Liver (tissue), 9 donors: ENCODE results near the gene GVQW3. TPM values are rescaled to one million over a fixed set of nuclear protein-coding genes. Genes with fewer than 3 reads are reported as not detected.

Experiments
- DNase-seq: peaks from one replicate; pipeline ENCODE4 v3.0.0-alpha.2; 2017; ENCODE audit warnings: low spot score
- H3K27ac ChIP-seq, 2 donors: one replicate each; pipeline ENCODE4 v1.7.0; 2013; ENCODE audit warnings: inconsistent platforms in 2 of 2, low read length in 2 of 2, control low read depth in 1 of 2, low read depth in 1 of 2, mild to moderate bottlenecking in 1 of 2
- H3K27me3 ChIP-seq, 4 donors: one replicate each; pipeline versions ENCODE4 v1.6.1 to v1.7.0; 2013; ENCODE audit warnings: low read length in 3 of 4, inconsistent platforms in 1 of 4, mild to moderate bottlenecking in 1 of 4, moderate library complexity in 1 of 4; ENCODE audit not compliant: control insufficient read depth in 4 of 4, insufficient read depth in 4 of 4
- H3K36me3 ChIP-seq, 4 donors: one replicate each; pipeline versions ENCODE4 v1.6.1 to v1.7.0; 2013; ENCODE audit warnings: low read length in 3 of 4, mild to moderate bottlenecking in 3 of 4, low read depth in 1 of 4, moderate library complexity in 1 of 4; ENCODE audit not compliant: control insufficient read depth in 4 of 4, insufficient read depth in 3 of 4
- H3K4me1 ChIP-seq, 4 donors: one replicate each; pipeline versions ENCODE4 v1.6.1 to v1.7.0; 2013; ENCODE audit warnings: low read length in 3 of 4, mild to moderate bottlenecking in 3 of 4, moderate library complexity in 1 of 4; ENCODE audit not compliant: control insufficient read depth in 4 of 4, insufficient read depth in 4 of 4
- H3K4me3 ChIP-seq, 3 donors: one replicate each; pipeline versions ENCODE4 v1.6.1 to v1.7.0; 2013; ENCODE audit warnings: low read length in 3 of 3, control low read depth in 1 of 3, low read depth in 1 of 3, mild to moderate bottlenecking in 1 of 3
- H3K9ac ChIP-seq, 2 donors: one replicate each; pipeline ENCODE4 v1.7.0; 2013; ENCODE audit warnings: low read length in 2 of 2, mild to moderate bottlenecking in 2 of 2, moderate library complexity in 2 of 2, control low read depth in 1 of 2, low read depth in 1 of 2
- H3K9me3 ChIP-seq, 4 donors: one replicate each; pipeline versions ENCODE4 v1.6.1 to v1.7.0; 2013; ENCODE audit warnings: low read length in 3 of 4; ENCODE audit not compliant: control insufficient read depth in 4 of 4
- ATF3 ChIP-seq: IDR thresholded peaks from 2 replicates; pipeline ENCODE4 v1.6.1; 2016; ENCODE audit warnings: antibody characterized with exemption
- CTCF ChIP-seq: fragments of 150-350 bp; IDR thresholded peaks from 2 replicates; pipeline ENCODE4 v1.5.1; 2017; ENCODE audit warnings: improper control_type of control experiment, low read depth, low read length; ENCODE audit not compliant: missing input control
- EGR1 ChIP-seq, 2 donors: IDR thresholded peaks; 2 replicates each; pipeline ENCODE4 v1.6.1; 2016 to 2018; ENCODE audit warnings: antibody characterized with exemption in 2 of 2, low read depth in 2 of 2
- GABPA ChIP-seq, 2 donors: IDR thresholded peaks in 1 of 2; conservative IDR thresholded peaks in 1 of 2; 2 replicates each; pipeline ENCODE4 v1.6.1; 2016; ENCODE audit warnings: antibody characterized with exemption in 2 of 2, mild to moderate bottlenecking in 1 of 2, moderate library complexity in 1 of 2
- HNF4A ChIP-seq, 2 donors: conservative IDR thresholded peaks; 2 replicates each; pipeline ENCODE4 v1.6.1; 2016; ENCODE audit warnings: antibody characterized with exemption in 2 of 2, mild to moderate bottlenecking in 2 of 2
- HNF4G ChIP-seq: IDR thresholded peaks from 2 replicates; pipeline ENCODE4 v1.6.1; 2016; ENCODE audit warnings: antibody characterized with exemption
- JUND ChIP-seq, 2 donors: IDR thresholded peaks; 2 replicates each; pipeline ENCODE4 v1.6.1; 2016; ENCODE audit warnings: antibody characterized with exemption in 2 of 2
- MAX ChIP-seq: IDR thresholded peaks from 2 replicates; pipeline ENCODE4 v1.6.1; 2016; ENCODE audit warnings: antibody characterized with exemption
- NR2F2 ChIP-seq: IDR thresholded peaks from 2 replicates; pipeline ENCODE4 v1.6.1; 2016; ENCODE audit warnings: antibody characterized with exemption
- RAD21 ChIP-seq, 2 donors: IDR thresholded peaks; 2 replicates each; pipeline ENCODE4 v1.6.1; 2016; ENCODE audit warnings: antibody characterized with exemption in 2 of 2, mild to moderate bottlenecking in 2 of 2
- RXRA ChIP-seq, 2 donors: IDR thresholded peaks; 2 replicates each; pipeline ENCODE4 v1.6.1; 2017 to 2018; ENCODE audit warnings: antibody characterized with exemption in 2 of 2, mild to moderate bottlenecking in 1 of 2
- SP1 ChIP-seq: IDR thresholded peaks from 2 replicates; pipeline ENCODE4 v1.6.1; 2018; ENCODE audit warnings: antibody characterized with exemption, mild to moderate bottlenecking
- TAF1 ChIP-seq: conservative IDR thresholded peaks from 2 replicates; pipeline ENCODE4 v1.6.1; 2016; ENCODE audit warnings: antibody characterized with exemption, mild to moderate bottlenecking
- YY1 ChIP-seq: IDR thresholded peaks from 2 replicates; pipeline ENCODE4 v1.6.1; 2016; ENCODE audit warnings: antibody characterized with exemption, mild to moderate bottlenecking
- ZBTB33 ChIP-seq: IDR thresholded peaks from 2 replicates; pipeline ENCODE4 v1.6.1; 2016; ENCODE audit warnings: antibody characterized with exemption
- WGBS: extraction: QIAGEN DNeasy Blood & Tissue Kit; methylation state at CpG from one replicate; pipeline ENCODE4 v1.1.7; 2013; 5-methylcytosine and 5-hydroxymethylcytosine counted together
- polyA plus RNA-seq, 2 donors: library from polyadenylated mRNA; stranded (reverse) in 1 of 2; unstranded in 1 of 2; fragments of 200-250 nt in 1 of 2; fragments of >200 nt in 1 of 2; fragmentation: Nextera tagmentation in 1 of 2; extraction: Ambion mirVana in 1 of 2; gene quantifications; one replicate each; pipeline versions ENCODE4 v1.2.1 to v1.2.3, GENCODE V29; 2013 to 2015
- total RNA-seq, 2 donors: library from RNA; depleted of rRNA; stranded (reverse); fragments of >200 nt; gene quantifications; one replicate each; pipeline ENCODE4 v1.2.3, GENCODE V29; 2014
- donor health status: healthy.
- donor health status: healthy.
- donor health status: healthy.
- donor health status: healthy.
- donor health status: healthy.

The GVQW3 gene
- total and polyA plus RNA-seq, 4 donors: 0.18 to 1.3 (median 0.65) TPM

GRCh38 chr11:76371170-76371569 is 10.0 kb upstream of the GVQW3 start:
- H3K9ac ChIP-seq: no peak overlapping the region
- TF ChIP-seq ZBTB33 (no peak), RAD21 (IDR thresholded peaks at IDR 0.05) (no peak), CTCF (no peak), HNF4G (no peak), NR2F2 (no peak), MAX (no peak), TAF1 (no peak), RXRA (IDR thresholded peaks at IDR 0.05) (no peak), YY1 (no peak), EGR1 (IDR thresholded peaks at IDR 0.05; ENCODE audit: low read depth in 2 of 2) (no peak), ATF3 (no peak), SP1 (no peak), HNF4A (conservative IDR thresholded peaks at IDR 0.05) (no peak), JUND (IDR thresholded peaks at IDR 0.05) (no peak), GABPA (IDR thresholded peaks at IDR 0.05 in 1 of 2, conservative IDR thresholded peaks at IDR 0.05 in 1 of 2) (no peak)
- no peak overlapping the region for H3K27ac ChIP-seq
- DNase-seq: no peak
- peaks cover 0 to 4% (median 1%) of the 10 kb centered on the region in 4 donors for H3K4me1 ChIP-seq
- no peaks in the 10 kb centered on the region for H3K27me3 ChIP-seq
- no peak overlapping the region for H3K4me3 ChIP-seq
- no peaks in the 10 kb centered on the region for H3K9me3 ChIP-seq
- 60% methylated on average over 3 of the region's 3 CpGs for WGBS
- no peaks in the 10 kb centered on the region for H3K36me3 ChIP-seq

- DNase-seq: no peak
- Histone ChIP-seq H3K9ac (no peak overlapping the region), H3K27me3 (no peaks in the 10 kb centered on the region), H3K36me3 (no peaks in the 10 kb centered on the region), H3K4me1 (peaks cover 4 to 19% (median 15%) of the 10 kb centered on the region in 4 donors), H3K9me3 (no peaks in the 10 kb centered on the region), H3K4me3 (no peak overlapping the region), H3K27ac (no peak overlapping the region)
- TF ChIP-seq EGR1 (IDR thresholded peaks at IDR 0.05; ENCODE audit: low read depth in 2 of 2) (no peak), YY1 (no peak), RXRA (IDR thresholded peaks at IDR 0.05) (no peak)
- WGBS: 86% methylated on average over 7 of the region's 7 CpGs
Measured at GRCh38 chr11:76376746-76377558, 4.2 kb upstream of the GVQW3 start.
